PFSK-1 (cell line): ENCODE results near the gene SORT1.

ENCODE experiments used
- FOXP2 ChIP-seq: optimal IDR thresholded peaks from 2 replicates; pipeline ENCODE3; 2011; ENCODE audit warnings: borderline replicate concordance, control low read depth, inconsistent platforms; ENCODE audit not compliant: insufficient read depth; ENCODE audit errors: extremely low read length, extremely low read depth
- POLR2AphosphoS5 ChIP-seq: IDR thresholded peaks from 2 replicates; pipeline ENCODE4 v1.6.1; 2012; ENCODE audit warnings: low read depth, mild to moderate bottlenecking, control low read depth, low read length, moderate library complexity
- SIN3A ChIP-seq: IDR thresholded peaks from 2 replicates; pipeline ENCODE4 v1.6.1; 2012; ENCODE audit warnings: mild to moderate bottlenecking, low read length, moderate library complexity, borderline replicate concordance; ENCODE audit not compliant: insufficient read depth
- TF ChIP-seq, protein P1 (sequence below), 2 experiments: IDR thresholded peaks; 2 replicates each; pipeline versions ENCODE4 v1.6.1 to v1.8.0; 2011 to 2012; ENCODE audit warnings: low read depth in 2 of 2, low read length in 2 of 2, control low read depth in 1 of 2, inconsistent platforms in 1 of 2, mild to moderate bottlenecking in 1 of 2, moderate library complexity in 1 of 2; ENCODE audit not compliant: insufficient read depth in 1 of 2

DNA sequence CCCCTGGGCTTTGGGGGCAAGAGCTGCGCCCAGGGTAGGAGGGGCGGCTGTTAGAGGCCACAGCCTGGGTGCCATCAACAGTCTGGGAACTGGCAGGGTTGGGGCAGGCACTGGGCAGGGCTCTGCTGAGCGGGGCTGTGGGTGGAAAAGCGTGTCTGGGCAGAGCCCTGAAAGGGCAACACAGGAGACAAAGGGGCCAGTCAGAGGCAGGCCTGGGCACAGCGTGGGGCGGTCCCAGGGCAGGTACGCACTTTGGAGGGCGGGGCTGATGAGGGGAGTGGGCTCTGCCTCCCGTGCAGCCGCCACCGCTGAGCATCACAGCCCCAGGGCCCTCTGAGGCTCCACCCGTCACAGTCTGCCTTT is 134.5 kb downstream of the SORT1 start:
- TF ChIP-seq, protein P1, sequence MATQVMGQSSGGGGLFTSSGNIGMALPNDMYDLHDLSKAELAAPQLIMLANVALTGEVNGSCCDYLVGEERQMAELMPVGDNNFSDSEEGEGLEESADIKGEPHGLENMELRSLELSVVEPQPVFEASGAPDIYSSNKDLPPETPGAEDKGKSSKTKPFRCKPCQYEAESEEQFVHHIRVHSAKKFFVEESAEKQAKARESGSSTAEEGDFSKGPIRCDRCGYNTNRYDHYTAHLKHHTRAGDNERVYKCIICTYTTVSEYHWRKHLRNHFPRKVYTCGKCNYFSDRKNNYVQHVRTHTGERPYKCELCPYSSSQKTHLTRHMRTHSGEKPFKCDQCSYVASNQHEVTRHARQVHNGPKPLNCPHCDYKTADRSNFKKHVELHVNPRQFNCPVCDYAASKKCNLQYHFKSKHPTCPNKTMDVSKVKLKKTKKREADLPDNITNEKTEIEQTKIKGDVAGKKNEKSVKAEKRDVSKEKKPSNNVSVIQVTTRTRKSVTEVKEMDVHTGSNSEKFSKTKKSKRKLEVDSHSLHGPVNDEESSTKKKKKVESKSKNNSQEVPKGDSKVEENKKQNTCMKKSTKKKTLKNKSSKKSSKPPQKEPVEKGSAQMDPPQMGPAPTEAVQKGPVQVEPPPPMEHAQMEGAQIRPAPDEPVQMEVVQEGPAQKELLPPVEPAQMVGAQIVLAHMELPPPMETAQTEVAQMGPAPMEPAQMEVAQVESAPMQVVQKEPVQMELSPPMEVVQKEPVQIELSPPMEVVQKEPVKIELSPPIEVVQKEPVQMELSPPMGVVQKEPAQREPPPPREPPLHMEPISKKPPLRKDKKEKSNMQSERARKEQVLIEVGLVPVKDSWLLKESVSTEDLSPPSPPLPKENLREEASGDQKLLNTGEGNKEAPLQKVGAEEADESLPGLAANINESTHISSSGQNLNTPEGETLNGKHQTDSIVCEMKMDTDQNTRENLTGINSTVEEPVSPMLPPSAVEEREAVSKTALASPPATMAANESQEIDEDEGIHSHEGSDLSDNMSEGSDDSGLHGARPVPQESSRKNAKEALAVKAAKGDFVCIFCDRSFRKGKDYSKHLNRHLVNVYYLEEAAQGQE (IDR thresholded peaks at IDR 0.05; ENCODE audit: insufficient read depth in 1 of 2, low read depth in 2 of 2, low read length in 2 of 2), result no peak
- TF ChIP-seq SIN3A (no peak), POLR2AphosphoS5 (no peak), FOXP2 (no peak)
